SH-SY5Y (cell line): Measurements from ENCODE around the gene LAMC1.

Source experiments
- GATA2 ChIP-seq: IDR thresholded peaks from 2 replicates; pipeline ENCODE4 v1.6.1; 2011; ENCODE audit warnings: mild to moderate bottlenecking, low read depth, low read length
- GATA3 ChIP-seq: IDR thresholded peaks from 2 replicates; pipeline ENCODE4 v1.6.1; 2011; ENCODE audit warnings: low read depth, mild to moderate bottlenecking, low read length, moderate library complexity

GRCh38 chr1:183193963-183194525 is 170.8 kb downstream of the LAMC1 start:
- no peak for TF ChIP-seq GATA2
- no peak for TF ChIP-seq GATA3
